DMS114 treated with DMSO at 0.1 percent for 48 hours (cell line): ENCODE measurements around the gene VAV2.
"Not testable (repeated sequence)": the region's sequence is repeated elsewhere in the genome, so short reads cannot be mapped to it uniquely, and the experiment has no call there.

ENCODE experiments used
- DNase-seq: peaks from one replicate; lab custom pipeline; 2025; ENCODE audit not compliant: unreplicated experiment; lab: John Stamatoyannopoulos, UW

VAV2 gene

GRCh38 chr9:133923608-133924007 is 68.5 kb downstream of the VAV2 start:
- not testable (repeated sequence) for DNase-seq

- DNase-seq = no peak
These were observed 70.3 kb downstream of the VAV2 start for GRCh38 chr9:133921866-133922265.

GRCh38 chr9:133920471-133920870 is 71.7 kb downstream of the VAV2 start:
- DNase-seq = no peak

GRCh38 chr9:133919253-133920115 is 72.6 kb downstream of the VAV2 start:
- no peak for DNase-seq

GRCh38 chr9:133918111-133918813 is 73.9 kb downstream of the VAV2 start:
- DNase-seq = no peak

- no peak for DNase-seq
These were observed 74.7 kb downstream of the VAV2 start for GRCh38 chr9:133917375-133917774.

GRCh38 chr9:133916159-133916541 is 76.0 kb downstream of the VAV2 start:
- no peak for DNase-seq

GRCh38 chr9:133915534-133916158 is 76.5 kb downstream of the VAV2 start:
- DNase-seq = no peak

GRCh38 chr9:133914442-133915342 is 77.4 kb downstream of the VAV2 start:
- no peak for DNase-seq

- DNase-seq = no peak
These were observed 78.4 kb downstream of the VAV2 start for GRCh38 chr9:133913571-133914369.

GRCh38 chr9:133910855-133911514 is 81.1 kb downstream of the VAV2 start:
- DNase-seq = no peak

- no peak for DNase-seq
These were observed 84.9 kb downstream of the VAV2 start for GRCh38 chr9:133906932-133907910.

GRCh38 chr9:133906218-133906617 is 85.9 kb downstream of the VAV2 start:
- no peak for DNase-seq

- no peak for DNase-seq
These were observed 86.6 kb downstream of the VAV2 start for GRCh38 chr9:133905493-133905892.

- no peak for DNase-seq
These were observed 87.6 kb downstream of the VAV2 start for GRCh38 chr9:133904346-133905090.

- no peak for DNase-seq
These were observed 90.8 kb downstream of the VAV2 start for GRCh38 chr9:133901184-133901835.

GRCh38 chr9:133897675-133898074 is 94.4 kb downstream of the VAV2 start:
- no peak for DNase-seq
